ENCODE data around the gene COL6A2.
"Not testable (repeated sequence)": the region's sequence is repeated elsewhere in the genome, so short reads cannot be mapped to it uniquely, and the experiment has no call there.

COL6A2 gene

DNA sequence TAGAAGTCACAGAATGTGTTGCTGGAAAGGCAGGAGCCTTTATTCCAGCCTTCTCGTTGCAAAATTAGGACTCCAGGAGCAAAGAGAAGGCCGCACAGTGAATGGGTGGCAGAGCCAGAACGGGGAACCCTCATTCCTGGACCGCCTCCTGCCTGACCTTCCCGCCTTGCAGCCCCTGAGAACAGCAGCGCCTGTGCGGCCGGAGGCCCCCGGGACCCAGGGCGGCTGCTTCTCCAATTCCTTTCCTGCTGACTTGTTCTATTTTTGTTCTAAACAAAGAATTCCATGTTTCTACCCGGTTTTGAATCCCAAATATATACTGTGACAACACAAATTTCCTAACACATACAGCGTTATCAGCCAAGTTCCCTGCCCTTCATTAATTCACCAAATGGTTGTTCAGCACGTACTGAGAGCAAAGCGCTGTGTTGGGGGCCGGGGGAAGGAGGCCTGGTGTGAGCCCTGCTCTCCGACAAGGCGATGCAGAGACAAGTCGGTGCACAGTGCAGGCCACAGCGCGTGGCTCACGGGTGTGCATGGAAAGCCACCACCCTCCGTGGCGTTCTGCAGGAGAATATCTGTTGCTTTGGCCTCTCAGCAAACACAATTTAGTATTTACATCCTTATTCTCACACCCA lies 31.9 kb upstream of the COL6A2 start:
- no peak overlapping the region for H3K27ac Mint-ChIP-seq
- peaks cover 21% of the 10 kb centered on the region for H3K9me3 Mint-ChIP-seq
- no peak overlapping the region for H3K4me3 Mint-ChIP-seq

DNA sequence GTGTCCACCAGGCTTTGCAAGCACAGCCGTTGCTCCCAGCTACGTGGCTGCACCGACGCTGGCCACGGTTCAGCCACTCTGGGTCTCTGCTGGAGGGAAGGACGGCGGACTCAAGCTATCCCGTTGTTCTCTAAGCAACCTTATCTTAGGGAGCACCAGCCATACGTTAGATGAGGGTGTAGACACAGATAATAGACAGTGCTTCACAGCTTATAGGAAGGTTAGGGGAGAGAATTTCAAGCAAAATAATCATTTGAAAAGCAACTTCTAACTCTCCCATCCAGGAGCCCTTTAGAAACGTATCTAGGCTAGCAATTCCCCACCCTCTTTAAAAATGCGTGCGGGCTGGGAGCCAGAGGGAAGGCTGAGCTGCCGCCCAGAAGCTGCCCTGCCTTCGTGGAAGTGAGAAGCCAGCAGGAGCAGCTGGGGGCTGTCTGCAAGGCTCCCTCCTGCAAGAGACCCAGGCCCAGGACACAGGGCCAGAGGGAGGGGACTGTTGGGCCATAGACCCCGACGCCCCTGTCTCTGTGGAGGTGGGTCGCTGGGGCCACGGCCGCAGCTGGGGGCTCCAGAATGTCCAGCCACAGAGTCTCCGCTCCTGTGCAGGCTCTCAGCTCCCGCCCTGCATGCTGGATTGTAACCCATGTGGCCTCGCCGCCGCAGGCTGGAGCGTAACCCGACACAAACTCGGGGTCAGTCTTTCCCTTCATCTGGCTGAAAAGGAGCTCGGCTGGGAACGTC lies 31.2 kb upstream of the COL6A2 start:
- Mint-ChIP-seq H3K36me3 (ENCODE audit: low read depth) (peaks cover 2% of the 10 kb centered on the region), H3K27ac (no peak overlapping the region), H3K4me3 (no peak overlapping the region), H3K27me3 (ENCODE audit: low read depth) (peaks cover 6% of the 10 kb centered on the region), H3K9me3 (peaks cover 14% of the 10 kb centered on the region), H3K4me1 (ENCODE audit: low read depth) (no peaks in the 10 kb centered on the region)

More for the DNA sequence above, 31.9 kb upstream of the COL6A2 start:
- H3K4me1 Mint-ChIP-seq (ENCODE audit: low read depth), result no peaks in the 10 kb centered on the region
- peaks cover 2% of the 10 kb centered on the region for H3K36me3 Mint-ChIP-seq (ENCODE audit: low read depth)
- peaks cover 6% of the 10 kb centered on the region for H3K27me3 Mint-ChIP-seq (ENCODE audit: low read depth)

DNA sequence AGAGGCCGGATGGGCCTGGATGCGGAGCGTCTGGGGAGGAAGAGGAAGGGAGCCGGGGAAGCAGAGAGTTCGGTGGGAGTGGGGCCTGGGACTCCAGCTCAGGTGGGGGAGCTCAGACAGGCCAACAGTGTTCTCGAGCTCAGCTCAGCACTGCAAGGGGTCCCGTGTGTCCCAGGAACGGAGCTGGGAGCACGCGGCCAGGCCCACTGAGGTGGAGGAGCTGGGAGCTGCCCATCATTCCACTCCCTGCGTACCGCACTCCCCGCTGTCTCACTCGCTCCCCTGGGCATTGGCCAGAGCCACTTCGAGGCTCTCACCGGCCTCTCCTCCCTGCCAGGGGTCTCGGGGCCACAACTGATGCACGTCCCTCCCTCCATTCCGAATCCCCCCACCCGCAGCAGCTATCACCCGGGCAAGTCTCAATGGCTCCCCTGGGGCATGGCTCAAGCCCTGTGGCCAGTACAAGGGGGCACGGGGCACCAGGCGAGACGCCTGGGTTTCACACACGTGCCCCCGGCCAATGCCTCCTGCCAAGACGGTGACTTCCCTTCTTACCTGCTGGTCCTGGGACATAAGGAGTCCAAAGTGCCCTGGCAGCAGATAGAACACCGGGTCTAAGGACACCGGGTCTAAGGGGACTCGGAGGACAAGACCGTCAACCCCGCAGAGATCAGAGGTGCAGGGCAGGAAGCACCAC lies 30.3 kb upstream of the COL6A2 start:
- peaks cover 2% of the 10 kb centered on the region for H3K36me3 Mint-ChIP-seq (ENCODE audit: low read depth)
- H3K9me3 Mint-ChIP-seq, result peaks cover 14% of the 10 kb centered on the region
- peaks cover 10% of the 10 kb centered on the region for H3K27me3 Mint-ChIP-seq (ENCODE audit: low read depth)
- no peak overlapping the region for H3K27ac Mint-ChIP-seq
- no peaks in the 10 kb centered on the region for H3K4me1 Mint-ChIP-seq (ENCODE audit: low read depth)
- no peak overlapping the region for H3K4me3 Mint-ChIP-seq

DNA sequence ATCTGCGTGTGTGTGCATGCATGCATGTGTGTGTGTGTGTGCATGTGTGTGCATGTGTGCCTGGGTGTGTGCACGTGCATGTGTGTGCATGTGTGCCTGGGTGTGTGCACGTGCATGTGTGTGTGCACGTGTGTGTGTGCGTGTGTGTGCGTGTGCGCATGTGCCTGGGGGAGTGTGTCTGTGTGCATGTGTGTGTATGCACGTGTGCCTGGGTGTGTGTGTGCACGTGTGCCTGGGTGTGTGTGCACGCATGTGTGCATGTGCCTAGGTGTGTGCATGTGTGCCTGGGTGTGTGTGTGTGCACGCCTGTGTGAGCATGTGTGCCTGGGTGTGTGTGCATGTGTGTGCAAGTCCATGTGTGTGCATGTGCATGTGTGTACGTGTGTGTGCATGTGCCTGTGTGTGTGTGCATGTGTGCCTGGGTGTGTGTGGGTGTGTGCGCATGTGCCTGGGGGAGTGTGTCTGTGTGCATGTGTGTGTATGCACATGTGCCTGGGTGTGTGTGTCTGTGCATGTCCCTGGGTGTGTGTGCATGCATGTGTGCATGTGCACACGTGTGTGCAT lies 29.3 kb upstream of the COL6A2 start:
- Mint-ChIP-seq H3K27me3 (ENCODE audit: low read depth) (peaks cover 10% of the 10 kb centered on the region), H3K27ac (no peak overlapping the region)

DNA sequence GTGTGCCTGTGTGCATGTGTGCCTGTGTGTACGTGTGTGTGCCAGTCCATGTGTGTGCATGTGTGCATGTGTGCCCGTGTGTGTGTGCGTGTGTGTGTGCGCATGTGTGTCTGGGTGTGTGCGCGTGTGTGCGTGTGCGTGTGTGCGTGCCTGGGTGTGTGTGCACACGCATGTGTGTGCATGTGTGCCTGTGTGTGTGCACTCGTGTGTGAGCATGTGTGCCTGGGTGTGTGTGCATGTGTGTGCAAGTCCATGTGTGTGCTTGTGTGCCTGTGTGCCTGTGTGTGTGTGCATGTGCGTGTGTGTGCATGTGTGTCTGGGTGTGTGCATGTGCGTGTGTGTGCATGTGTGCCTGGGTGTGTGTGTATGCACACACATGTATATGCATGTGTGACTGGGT lies 28.7 kb upstream of the COL6A2 start:
- H3K4me1 Mint-ChIP-seq (ENCODE audit: low read depth), result no peaks in the 10 kb centered on the region
- H3K36me3 Mint-ChIP-seq (ENCODE audit: low read depth), result peaks cover 2% of the 10 kb centered on the region
- no peak overlapping the region for H3K4me3 Mint-ChIP-seq
- H3K27me3 Mint-ChIP-seq (ENCODE audit: low read depth), result peaks cover 10% of the 10 kb centered on the region
- peaks cover 14% of the 10 kb centered on the region for H3K9me3 Mint-ChIP-seq
- no peak overlapping the region for H3K27ac Mint-ChIP-seq

More for the DNA sequence above, 29.3 kb upstream of the COL6A2 start:
- Mint-ChIP-seq H3K4me1 (ENCODE audit: low read depth) (no peaks in the 10 kb centered on the region), H3K36me3 (ENCODE audit: low read depth) (peaks cover 2% of the 10 kb centered on the region), H3K9me3 (peaks cover 14% of the 10 kb centered on the region), H3K4me3 (no peak overlapping the region)

DNA sequence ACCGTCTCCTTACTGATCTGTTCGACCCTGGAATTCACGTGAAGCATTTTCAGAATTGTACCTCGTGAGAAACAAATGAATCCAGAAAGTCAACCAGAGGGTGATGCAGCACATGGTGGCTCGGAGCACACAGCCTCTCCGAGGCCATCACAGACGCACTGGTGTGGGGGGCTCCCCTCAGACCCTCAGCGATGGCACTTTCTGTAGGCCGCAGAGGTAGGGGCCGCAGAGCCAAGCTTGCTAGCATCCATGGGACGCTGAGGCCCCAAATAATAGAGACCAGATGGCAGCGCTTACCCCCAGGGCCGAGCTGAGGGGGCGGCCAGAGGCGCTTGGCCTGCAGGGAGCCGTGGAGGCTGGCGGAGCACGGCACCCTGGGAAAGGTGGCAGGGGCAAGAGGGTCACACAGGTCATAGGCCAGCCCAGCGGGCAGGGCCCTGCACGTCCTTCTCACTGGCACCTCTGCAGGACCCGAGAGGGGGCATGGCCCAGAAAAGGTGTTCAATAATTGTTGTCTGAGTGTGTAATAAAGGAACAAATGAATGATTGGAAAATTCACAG lies 28.1 kb upstream of the COL6A2 start:
- peaks cover 2% of the 10 kb centered on the region for H3K36me3 Mint-ChIP-seq (ENCODE audit: low read depth)

DNA sequence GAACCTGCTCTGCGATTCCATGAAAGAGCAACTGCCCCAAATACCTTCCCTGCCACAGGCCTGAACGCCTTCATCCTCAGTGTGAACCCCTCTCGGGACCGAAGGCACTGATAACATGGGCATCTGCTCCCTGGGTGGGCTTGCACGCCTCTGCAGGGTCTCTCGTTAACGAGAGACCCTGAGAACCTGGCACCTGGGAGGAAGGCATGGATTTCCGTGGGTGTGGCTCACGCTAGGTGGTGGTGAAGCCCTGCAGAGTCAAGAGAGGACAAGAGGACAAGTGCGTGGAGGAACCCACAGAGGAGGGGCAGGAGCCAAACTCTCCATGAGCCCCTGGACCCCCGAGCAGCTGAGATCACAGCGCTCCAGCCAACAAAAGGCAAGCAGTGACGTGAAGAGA lies 26.8 kb upstream of the COL6A2 start:
- Mint-ChIP-seq H3K36me3 (ENCODE audit: low read depth) (peaks cover 2% of the 10 kb centered on the region), H3K4me3 (no peak overlapping the region), H3K27me3 (ENCODE audit: low read depth) (peaks cover 16% of the 10 kb centered on the region), H3K9me3 (peaks cover 14% of the 10 kb centered on the region), H3K4me1 (ENCODE audit: low read depth) (no peaks in the 10 kb centered on the region), H3K27ac (no peak overlapping the region)

More for the DNA sequence above, 28.1 kb upstream of the COL6A2 start:
- Mint-ChIP-seq H3K9me3 (peaks cover 14% of the 10 kb centered on the region), H3K4me3 (no peak overlapping the region), H3K4me1 (ENCODE audit: low read depth) (no peaks in the 10 kb centered on the region), H3K27me3 (ENCODE audit: low read depth) (peaks cover 10% of the 10 kb centered on the region), H3K27ac (no peak overlapping the region)

DNA sequence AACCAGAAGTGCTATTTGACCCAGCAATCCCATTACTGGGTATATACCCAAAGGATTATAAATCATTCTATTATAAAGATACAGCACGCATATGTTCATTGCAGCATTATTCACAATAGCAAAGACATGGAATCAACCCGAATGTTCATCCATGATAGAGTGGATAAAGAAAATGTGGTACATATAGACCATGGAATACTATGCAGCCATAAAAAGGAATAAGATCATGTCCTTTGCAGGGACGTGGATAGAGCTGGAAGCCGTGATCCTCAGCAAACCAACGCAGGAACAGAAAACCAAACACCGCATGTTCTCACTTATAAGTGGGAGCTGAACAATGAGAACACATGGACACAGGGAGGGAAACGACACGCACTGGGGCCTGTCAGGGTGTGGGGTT lies 21.2 kb upstream of the COL6A2 start:
- H3K4me3 Mint-ChIP-seq; H3K36me3 Mint-ChIP-seq (ENCODE audit: low read depth); H3K4me1 Mint-ChIP-seq (ENCODE audit: low read depth); H3K27ac Mint-ChIP-seq; H3K9me3 Mint-ChIP-seq: not testable (repeated sequence)
- peaks cover 15% of the 10 kb centered on the region for H3K27me3 Mint-ChIP-seq (ENCODE audit: low read depth)

DNA sequence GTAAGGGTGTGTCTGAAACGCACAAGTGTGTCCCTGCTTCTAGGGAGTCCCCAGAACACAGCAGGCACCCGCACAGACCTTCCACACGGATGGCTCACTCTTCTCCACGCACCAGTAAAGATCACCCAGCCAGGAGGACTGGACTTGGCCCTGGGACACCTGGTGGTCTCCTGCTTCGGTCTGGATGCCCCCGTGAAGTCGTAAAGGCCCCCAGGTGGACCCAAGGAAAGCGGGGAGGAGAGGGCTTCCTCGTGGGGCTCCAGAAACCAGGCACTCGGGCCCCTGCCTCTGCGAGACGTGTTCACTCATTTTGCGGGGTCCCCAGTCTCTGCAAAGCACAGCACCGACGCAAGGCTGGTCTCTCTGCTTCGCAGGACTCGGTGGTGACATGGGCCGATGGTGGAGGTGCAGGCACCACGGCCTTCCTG lies 20.2 kb upstream of the COL6A2 start:
- Mint-ChIP-seq H3K36me3 (ENCODE audit: low read depth) (no peaks in the 10 kb centered on the region), H3K27me3 (ENCODE audit: low read depth) (peaks cover 11% of the 10 kb centered on the region), H3K27ac (no peak overlapping the region), H3K4me3 (no peak overlapping the region), H3K4me1 (ENCODE audit: low read depth) (no peaks in the 10 kb centered on the region), H3K9me3 (no peaks in the 10 kb centered on the region)

DNA sequence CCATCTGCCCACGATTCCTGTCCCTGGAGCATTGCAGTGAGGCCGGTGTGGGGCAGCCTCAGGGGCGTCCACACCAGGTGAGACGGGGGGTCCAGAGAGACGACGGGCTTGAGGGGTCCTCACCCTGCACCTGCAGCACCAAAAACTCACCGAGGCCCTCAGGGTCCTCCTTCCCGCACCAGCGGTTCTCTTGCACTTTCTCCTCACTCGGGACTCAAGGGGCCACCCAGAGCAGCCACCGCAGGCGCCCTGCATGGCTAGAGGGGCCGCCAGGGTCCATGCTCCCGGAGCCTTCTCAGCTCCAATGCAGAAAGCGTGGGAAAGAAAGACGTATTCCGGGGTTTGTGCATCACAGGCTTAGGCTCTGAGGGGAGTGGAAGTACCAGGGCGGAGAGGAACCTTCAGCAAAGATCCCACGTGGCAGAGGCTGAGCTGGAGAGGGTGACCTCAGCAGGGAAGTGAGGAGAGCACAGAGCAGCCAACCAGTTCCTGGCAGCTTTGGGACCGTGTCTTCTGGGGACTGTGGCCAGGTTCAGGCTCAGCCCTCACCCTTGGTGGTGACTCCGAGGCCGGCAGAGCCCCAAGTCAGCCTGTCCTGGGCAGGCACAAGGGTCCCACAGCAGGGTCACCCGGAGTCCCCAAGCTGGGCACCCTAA lies 19.5 kb upstream of the COL6A2 start:
- no peaks in the 10 kb centered on the region for H3K9me3 Mint-ChIP-seq
- no peaks in the 10 kb centered on the region for H3K4me1 Mint-ChIP-seq (ENCODE audit: low read depth)
- no peak overlapping the region for H3K4me3 Mint-ChIP-seq
- no peaks in the 10 kb centered on the region for H3K36me3 Mint-ChIP-seq (ENCODE audit: low read depth)
- H3K27me3 Mint-ChIP-seq (ENCODE audit: low read depth), result peaks cover 11% of the 10 kb centered on the region
- H3K27ac Mint-ChIP-seq, result no peak overlapping the region

DNA sequence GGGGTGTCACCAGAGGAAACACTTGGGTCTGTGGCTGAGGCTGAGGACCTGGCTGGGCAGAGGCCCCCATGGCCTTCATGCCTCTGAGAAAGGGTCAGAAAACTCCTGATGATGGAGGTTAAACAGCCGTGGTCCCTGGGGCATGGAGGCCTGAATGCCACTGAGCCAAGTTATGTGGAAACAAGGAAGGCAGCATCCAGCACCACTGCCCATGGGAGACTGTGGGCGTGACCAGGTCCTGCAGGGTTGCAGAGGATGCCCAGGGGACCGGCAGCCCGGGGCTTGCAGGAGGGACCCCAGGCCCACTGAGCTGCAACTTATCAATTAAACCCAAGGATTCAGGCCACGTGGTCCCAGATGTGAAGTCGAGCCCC lies 18.9 kb upstream of the COL6A2 start:
- Mint-ChIP-seq H3K36me3 (ENCODE audit: low read depth) (no peaks in the 10 kb centered on the region), H3K27me3 (ENCODE audit: low read depth) (peaks cover 11% of the 10 kb centered on the region)

DNA sequence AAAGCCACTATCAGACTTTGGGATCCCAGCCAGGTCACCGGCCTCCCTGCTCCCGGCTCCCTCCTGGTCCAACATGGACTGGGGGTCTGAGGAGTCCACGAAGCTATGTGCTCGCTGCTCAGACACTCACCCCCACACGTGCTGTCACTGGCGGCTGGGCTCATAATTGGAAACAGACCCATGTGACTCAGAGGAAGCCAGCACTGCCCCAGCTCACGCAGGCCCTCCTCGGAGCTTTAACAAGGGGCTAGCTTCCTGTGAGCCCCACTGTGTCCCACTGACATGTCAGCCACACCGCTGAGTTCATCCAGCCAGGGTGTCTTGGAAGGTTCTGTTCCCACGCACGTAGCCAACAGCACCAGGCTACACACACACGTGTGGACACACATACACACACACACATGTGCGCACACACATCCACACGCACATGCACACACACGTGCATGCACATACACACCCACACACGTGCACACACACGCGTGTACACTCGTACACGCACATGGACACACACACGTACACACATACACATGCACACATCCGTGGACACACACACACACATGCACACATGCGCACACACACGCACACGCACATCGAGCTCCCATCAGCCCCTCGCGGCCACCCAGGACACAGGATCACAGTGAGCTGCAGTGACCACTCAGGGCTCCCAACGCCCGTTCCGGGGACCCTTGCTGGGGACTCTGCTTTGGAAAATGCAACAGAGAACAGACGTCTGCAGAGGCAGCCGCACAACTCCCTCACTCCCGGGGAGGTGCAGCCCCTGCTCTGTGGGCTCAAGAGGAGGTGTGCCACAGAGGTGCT lies 18.4 kb upstream of the COL6A2 start:
- Mint-ChIP-seq H3K27me3 (ENCODE audit: low read depth) (peaks cover 11% of the 10 kb centered on the region), H3K9me3 (no peaks in the 10 kb centered on the region), H3K36me3 (ENCODE audit: low read depth) (no peaks in the 10 kb centered on the region), H3K27ac (no peak overlapping the region), H3K4me1 (ENCODE audit: low read depth) (no peaks in the 10 kb centered on the region), H3K4me3 (no peak overlapping the region)

More for the DNA sequence above, 18.9 kb upstream of the COL6A2 start:
- H3K27ac Mint-ChIP-seq, result no peak overlapping the region
- no peak overlapping the region for H3K4me3 Mint-ChIP-seq
- no peaks in the 10 kb centered on the region for H3K9me3 Mint-ChIP-seq
- H3K4me1 Mint-ChIP-seq (ENCODE audit: low read depth), result no peaks in the 10 kb centered on the region

DNA sequence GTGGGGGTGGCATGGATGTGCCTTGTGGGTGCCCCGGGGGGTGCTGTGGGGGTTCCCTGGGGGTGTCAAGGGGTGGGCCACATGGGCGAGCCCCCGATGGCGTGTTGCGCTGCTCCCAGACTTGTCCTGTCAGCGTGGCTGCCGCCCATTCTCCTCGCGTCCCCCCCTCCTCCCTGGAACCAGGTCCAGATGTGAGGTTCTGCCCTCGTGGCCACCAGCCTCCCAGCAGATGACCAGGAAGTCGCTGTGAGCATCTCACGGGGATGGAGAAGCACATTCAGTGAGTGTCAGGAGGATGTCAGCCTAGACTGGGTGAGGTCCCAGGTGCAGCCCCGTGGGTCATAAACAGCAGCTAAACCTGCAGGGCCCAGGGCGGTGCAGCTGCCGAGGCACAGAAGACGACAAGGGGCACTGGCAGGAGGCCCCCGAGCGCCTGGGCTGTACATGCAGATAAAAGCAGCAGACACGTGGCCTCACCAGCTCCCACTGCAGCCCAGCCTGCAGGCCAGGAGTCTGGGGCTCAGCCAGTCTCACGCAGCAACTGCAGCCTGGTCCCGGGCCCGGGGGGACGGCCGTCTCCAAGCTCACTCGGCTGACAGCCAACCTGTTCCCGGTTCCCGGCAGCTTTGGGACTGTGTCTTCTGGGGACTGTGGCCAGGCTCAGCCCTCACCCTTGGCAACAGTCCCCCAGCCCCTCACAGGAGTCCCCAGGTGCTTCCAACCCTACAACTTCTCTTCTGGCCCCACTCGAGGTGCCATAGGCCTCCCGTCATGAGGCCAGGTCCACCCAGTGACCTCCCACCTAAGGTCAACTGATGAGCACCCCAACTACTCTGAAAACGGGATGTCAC lies 17.5 kb upstream of the COL6A2 start:
- no peaks in the 10 kb centered on the region for H3K36me3 Mint-ChIP-seq (ENCODE audit: low read depth)
- H3K4me1 Mint-ChIP-seq (ENCODE audit: low read depth), result no peaks in the 10 kb centered on the region
- H3K4me3 Mint-ChIP-seq, result no peak overlapping the region
- peaks cover 6% of the 10 kb centered on the region for H3K27me3 Mint-ChIP-seq (ENCODE audit: low read depth)
- no peak overlapping the region for H3K27ac Mint-ChIP-seq
- H3K9me3 Mint-ChIP-seq, result no peaks in the 10 kb centered on the region

Measured in T-helper 1 cell treated with Interleukin-12 subunit alpha and Interleukin-12 subunit beta and Interleukin-4 antibody, amounts not matched to agents 30 μg/mL and 1 μg/mL, for 36 hours (primary cell).